ENCODE measurements around the gene GTSE1.
A peak's percentile ranks its signal among the peaks of the same experiment; 100 is the strongest.

DNA sequence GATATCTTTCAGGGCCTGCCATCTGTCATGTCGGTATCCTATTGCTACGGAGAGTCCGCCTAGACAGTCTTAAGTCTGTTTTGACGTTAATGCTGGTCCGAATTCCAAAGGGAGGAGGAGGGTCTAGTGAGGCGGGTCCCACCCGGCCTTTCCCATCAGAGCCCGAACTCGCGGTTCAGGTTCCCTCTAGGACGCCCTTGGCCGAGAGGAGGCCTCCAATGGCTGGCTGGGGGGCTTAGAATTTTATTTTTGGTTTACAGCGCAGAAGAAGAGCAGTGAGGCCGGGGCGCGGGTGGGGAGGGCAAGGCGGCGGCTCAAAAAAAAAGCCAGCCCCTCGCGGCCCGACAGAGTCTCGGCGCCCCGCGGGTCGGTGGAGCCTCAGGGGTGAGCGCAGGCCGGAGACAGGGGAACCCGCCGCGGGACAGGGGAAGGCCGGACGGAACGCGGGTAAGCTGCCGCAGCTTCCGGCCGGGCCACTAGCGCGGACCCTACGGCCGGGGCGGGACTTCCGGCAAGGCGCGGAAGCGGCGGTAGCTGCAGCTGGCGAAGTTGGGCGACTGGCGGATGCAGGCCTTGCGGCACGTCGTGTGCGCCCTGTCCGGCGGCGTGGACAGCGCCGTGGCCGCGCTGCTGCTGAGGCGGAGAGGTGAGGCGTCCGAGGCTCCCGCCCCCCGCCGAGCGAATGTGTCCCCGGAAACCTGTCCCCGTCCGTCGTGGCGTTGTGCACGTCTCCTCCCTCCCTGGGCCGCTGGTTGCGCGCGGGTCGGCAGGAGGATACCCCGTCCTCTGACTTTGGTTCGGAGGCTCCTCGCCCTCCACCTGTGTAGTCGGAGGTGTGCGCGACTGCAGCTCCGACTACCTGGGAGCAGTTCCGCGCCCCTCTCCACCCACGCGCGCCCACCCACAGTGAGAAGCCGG is 38.8 kb downstream of the GTSE1 start, which contains the start of gene TRMU:
- TF ChIP-seq, protein P1, sequence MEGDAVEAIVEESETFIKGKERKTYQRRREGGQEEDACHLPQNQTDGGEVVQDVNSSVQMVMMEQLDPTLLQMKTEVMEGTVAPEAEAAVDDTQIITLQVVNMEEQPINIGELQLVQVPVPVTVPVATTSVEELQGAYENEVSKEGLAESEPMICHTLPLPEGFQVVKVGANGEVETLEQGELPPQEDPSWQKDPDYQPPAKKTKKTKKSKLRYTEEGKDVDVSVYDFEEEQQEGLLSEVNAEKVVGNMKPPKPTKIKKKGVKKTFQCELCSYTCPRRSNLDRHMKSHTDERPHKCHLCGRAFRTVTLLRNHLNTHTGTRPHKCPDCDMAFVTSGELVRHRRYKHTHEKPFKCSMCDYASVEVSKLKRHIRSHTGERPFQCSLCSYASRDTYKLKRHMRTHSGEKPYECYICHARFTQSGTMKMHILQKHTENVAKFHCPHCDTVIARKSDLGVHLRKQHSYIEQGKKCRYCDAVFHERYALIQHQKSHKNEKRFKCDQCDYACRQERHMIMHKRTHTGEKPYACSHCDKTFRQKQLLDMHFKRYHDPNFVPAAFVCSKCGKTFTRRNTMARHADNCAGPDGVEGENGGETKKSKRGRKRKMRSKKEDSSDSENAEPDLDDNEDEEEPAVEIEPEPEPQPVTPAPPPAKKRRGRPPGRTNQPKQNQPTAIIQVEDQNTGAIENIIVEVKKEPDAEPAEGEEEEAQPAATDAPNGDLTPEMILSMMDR (IDR thresholded peaks at IDR 0.05), result peak in 1 of 3 donors; percentile 6
- peak; percentile 53 for TF ChIP-seq POLR2A (IDR thresholded peaks at IDR 0.05)
